GM12878 (cell line): Measurements from ENCODE around the gene TPBGL. TPM values are rescaled to one million over a fixed set of nuclear protein-coding genes. Genes with fewer than 3 reads are reported as not detected.

ENCODE experiments used
- ASH2L ChIP-seq: fragments of 300-600, 200-600 bp; sonication (generic); IDR thresholded peaks from 2 replicates; pipeline ENCODE4 v1.6.1; 2017; ENCODE audit warnings: low read depth, mild to moderate bottlenecking, borderline replicate concordance
- BHLHE40 ChIP-seq, 2 experiments: fragments of 450-650 bp in 1 of 2; IDR thresholded peaks; 2 replicates each; pipeline ENCODE4 v1.6.1; 2011 to 2017; ENCODE audit warnings: low read depth in 2 of 2, borderline replicate concordance in 1 of 2, improper control_type of control experiment in 1 of 2, low read length in 1 of 2, mild to moderate bottlenecking in 1 of 2
- BRCA1 ChIP-seq: IDR thresholded peaks from 2 replicates; pipeline ENCODE4 v1.6.1; 2011; ENCODE audit warnings: low read depth, low read length, improper control_type of control experiment
- EGR1 ChIP-seq, 2 experiments: IDR thresholded peaks; 1 replicate in 1 of 2; 2 replicates in 1 of 2; pipeline ENCODE4 v1.6.1; 2011 to 2012; ENCODE audit warnings: low read depth in 2 of 2, low read length in 2 of 2, borderline replicate concordance in 1 of 2, mild to moderate bottlenecking in 1 of 2, moderate library complexity in 1 of 2
- EP300 ChIP-seq, 2 experiments: fragments of 150-350 bp in 1 of 2; IDR thresholded peaks; 2 replicates each; pipeline ENCODE4 v1.6.1; 2011 to 2012; ENCODE audit warnings: low read depth in 2 of 2, low read length in 2 of 2, borderline replicate concordance in 1 of 2, improper control_type of control experiment in 1 of 2, inconsistent platforms in 1 of 2; ENCODE audit not compliant: control insufficient read depth in 1 of 2
- HDGF ChIP-seq: fragments of 450-650 bp; IDR thresholded peaks from 2 replicates; pipeline ENCODE4 v1.6.1; 2016; ENCODE audit warnings: antibody characterized with exemption
- IKZF2 ChIP-seq, 2 experiments: fragments of 450-650 bp; IDR thresholded peaks; 2 replicates each; pipeline ENCODE4 v1.6.1; 2017; ENCODE audit warnings: mild to moderate bottlenecking in 2 of 2, moderate library complexity in 2 of 2
- KDM1A ChIP-seq: fragments of 200-600 bp; sonication (generic); IDR thresholded peaks from 2 replicates; pipeline ENCODE4 v1.6.1; 2016; ENCODE audit warnings: borderline replicate concordance
- MEF2B ChIP-seq: fragments of 450-650 bp; IDR thresholded peaks from 2 replicates; pipeline ENCODE4 v1.6.1; 2018; ENCODE audit warnings: mild to moderate bottlenecking, moderate library complexity; ENCODE audit not compliant: partially characterized antibody, poor library complexity, severe bottlenecking
- MTA2 ChIP-seq: fragments of 450-650 bp; IDR thresholded peaks from 2 replicates; pipeline ENCODE4 v1.6.1; 2016; ENCODE audit warnings: low read depth, mild to moderate bottlenecking, moderate library complexity
- NFYA ChIP-seq: IDR thresholded peaks from 2 replicates; pipeline ENCODE4 v1.6.1; 2011; ENCODE audit warnings: low read depth, mild to moderate bottlenecking, low read length, improper control_type of control experiment, borderline replicate concordance
- NR2C1 ChIP-seq: fragments of 450-650 bp; IDR thresholded peaks from 2 replicates; pipeline ENCODE4 v1.6.1; 2017; ENCODE audit warnings: antibody characterized with exemption, mild to moderate bottlenecking, moderate library complexity
- RAD21 ChIP-seq: IDR thresholded peaks from 2 replicates; pipeline ENCODE4 v1.6.1; 2011; ENCODE audit warnings: mild to moderate bottlenecking, low read depth, low read length, moderate library complexity; ENCODE audit not compliant: insufficient read depth
- RCOR1 ChIP-seq: conservative IDR thresholded peaks from 2 replicates; pipeline ENCODE4 v1.6.1; 2012; ENCODE audit warnings: low read depth, low read length, improper control_type of control experiment
- RFX5 ChIP-seq: IDR thresholded peaks from 2 replicates; pipeline ENCODE4 v1.6.1; 2011; ENCODE audit warnings: low read depth, low read length, improper control_type of control experiment
- SMARCA5 ChIP-seq: fragments of 450-650 bp; IDR thresholded peaks from 2 replicates; pipeline ENCODE4 v1.6.1; 2017; ENCODE audit warnings: mild to moderate bottlenecking
- YBX1 ChIP-seq: fragments of 450-650 bp; IDR thresholded peaks from 2 replicates; pipeline ENCODE4 v1.6.1; 2016; ENCODE audit warnings: antibody characterized with exemption
- ZBTB4 ChIP-seq: fragments of 450-650 bp; formaldehyde crosslinking; IDR thresholded peaks from 2 replicates; pipeline ENCODE4 v1.4.0; 2022; ENCODE audit warnings: mild to moderate bottlenecking, moderate library complexity
- ZNF592 ChIP-seq: fragments of 450-650 bp; IDR thresholded peaks from 2 replicates; pipeline ENCODE4 v1.6.1; 2017; ENCODE audit warnings: mild to moderate bottlenecking, moderate library complexity
- ZZZ3 ChIP-seq: IDR thresholded peaks from 2 replicates; pipeline ENCODE4 v1.6.1; 2011; ENCODE audit warnings: low read depth; ENCODE audit not compliant: control insufficient read depth, insufficient read length
- polyA plus RNA-seq, 11 experiments: library from polyadenylated mRNA; depleted of rRNA in 4 of 11; unstranded in 6 of 11; stranded (reverse) in 5 of 11; fragments of >200 nt; fragmentation: Nextera tagmentation in 4 of 11; fragmentation: Illumina TruSeq in 1 of 11; extraction: Ambion mirVana in 4 of 11; extraction: Trizol in 1 of 11; gene quantifications; 1 replicate in 1 of 11; 2 replicates in 10 of 11; pipeline versions ENCODE4 v1.2.1 to v1.2.3, GENCODE V29; 2011 to 2016; ENCODE audit warnings: inconsistent platforms in 2 of 11, missing spikeins in 2 of 11, low read depth in 1 of 11
- total RNA-seq, 4 experiments: library from RNA; depleted of rRNA in 3 of 4; stranded (reverse); fragments of >200 nt in 3 of 4; fragmentation: Illumina TruSeq in 1 of 4; extraction: Trizol in 1 of 4; gene quantifications; 2 replicates each; pipeline versions ENCODE4 v1.2.1 to v1.2.3, GENCODE V29; 2013 to 2021
- TF ChIP-seq, protein P1 (sequence below): IDR thresholded peaks from 2 replicates; pipeline ENCODE4 v1.6.1; 2012; ENCODE audit warnings: low read depth, low read length, improper control_type of control experiment

The TPBGL gene
- total and polyA plus RNA-seq, 10 of the 15 experiments (the other 5 are each of a cell fraction or from before 2014, with no cell fraction given), result not detected

DNA sequence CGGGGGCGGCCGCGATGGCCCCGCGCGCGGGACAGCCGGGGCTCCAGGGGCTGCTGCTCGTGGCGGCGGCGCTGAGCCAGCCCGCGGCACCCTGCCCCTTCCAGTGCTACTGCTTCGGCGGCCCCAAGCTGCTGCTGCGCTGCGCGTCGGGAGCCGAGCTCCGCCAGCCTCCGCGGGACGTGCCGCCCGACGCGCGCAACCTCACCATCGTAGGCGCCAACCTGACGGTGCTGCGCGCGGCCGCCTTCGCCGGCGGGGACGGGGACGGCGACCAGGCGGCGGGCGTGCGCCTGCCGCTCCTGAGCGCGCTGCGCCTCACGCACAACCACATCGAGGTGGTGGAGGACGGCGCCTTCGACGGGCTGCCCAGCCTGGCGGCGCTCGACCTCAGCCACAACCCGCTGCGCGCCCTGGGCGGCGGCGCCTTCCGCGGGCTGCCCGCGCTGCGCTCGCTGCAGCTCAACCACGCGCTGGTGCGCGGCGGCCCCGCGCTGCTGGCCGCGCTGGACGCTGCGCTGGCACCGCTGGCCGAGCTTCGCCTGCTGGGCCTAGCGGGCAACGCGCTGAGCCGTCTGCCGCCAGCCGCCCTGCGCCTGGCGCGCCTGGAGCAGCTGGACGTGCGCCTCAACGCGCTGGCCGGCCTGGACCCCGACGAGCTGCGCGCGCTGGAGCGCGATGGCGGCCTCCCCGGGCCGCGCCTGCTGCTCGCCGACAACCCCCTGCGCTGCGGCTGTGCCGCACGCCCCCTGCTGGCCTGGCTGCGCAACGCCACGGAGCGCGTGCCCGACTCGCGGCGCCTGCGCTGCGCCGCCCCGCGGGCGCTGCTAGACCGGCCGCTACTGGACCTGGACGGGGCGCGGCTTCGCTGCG, 697 bp downstream of the TPBGL start (continued):
- TF ChIP-seq IKZF2 (IDR thresholded peaks at IDR 0.05), result no peak
- TF ChIP-seq BHLHE40 (IDR thresholded peaks at IDR 0.05; ENCODE audit: borderline replicate concordance in 1 of 2, low read depth in 2 of 2, low read length in 1 of 2), result peak; percentile 45 to 79; a peak in 3 of 4 replicates
- TF ChIP-seq YBX1, result no peak
- TF ChIP-seq ZNF592, result no peak
- no peak for TF ChIP-seq RFX5
- peak; percentile 86; the same call in 1 of the 2 replicates for TF ChIP-seq SMARCA5
- no peak for TF ChIP-seq BRCA1
- TF ChIP-seq KDM1A, result no peak
- TF ChIP-seq EGR1 (IDR thresholded peaks at IDR 0.05; ENCODE audit: borderline replicate concordance in 1 of 2, low read depth in 2 of 2, low read length in 2 of 2), result no peak
- TF ChIP-seq, protein P1, sequence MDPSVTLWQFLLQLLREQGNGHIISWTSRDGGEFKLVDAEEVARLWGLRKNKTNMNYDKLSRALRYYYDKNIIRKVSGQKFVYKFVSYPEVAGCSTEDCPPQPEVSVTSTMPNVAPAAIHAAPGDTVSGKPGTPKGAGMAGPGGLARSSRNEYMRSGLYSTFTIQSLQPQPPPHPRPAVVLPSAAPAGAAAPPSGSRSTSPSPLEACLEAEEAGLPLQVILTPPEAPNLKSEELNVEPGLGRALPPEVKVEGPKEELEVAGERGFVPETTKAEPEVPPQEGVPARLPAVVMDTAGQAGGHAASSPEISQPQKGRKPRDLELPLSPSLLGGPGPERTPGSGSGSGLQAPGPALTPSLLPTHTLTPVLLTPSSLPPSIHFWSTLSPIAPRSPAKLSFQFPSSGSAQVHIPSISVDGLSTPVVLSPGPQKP, result no peak
- no peak for TF ChIP-seq NFYA
- no peak for TF ChIP-seq NR2C1
- no peak for TF ChIP-seq EP300 (IDR thresholded peaks at IDR 0.05; ENCODE audit: borderline replicate concordance in 1 of 2, control insufficient read depth in 1 of 2, low read depth in 2 of 2, low read length in 2 of 2)
- TF ChIP-seq HDGF, result no peak
- no peak for TF ChIP-seq ASH2L
- no peak for TF ChIP-seq ZBTB4 (CRISPR knock-in tag)
- no peak for TF ChIP-seq MTA2
- no peak for TF ChIP-seq RCOR1
- TF ChIP-seq RAD21, result peak; percentile 41
- no peak for TF ChIP-seq ZZZ3
- no peak for TF ChIP-seq MEF2B
